Measurements from ENCODE around the gene DAZAP1. TPM values are rescaled to one million over a fixed set of nuclear protein-coding genes. Genes with fewer than 3 reads are reported as not detected.

Gene DAZAP1
- total RNA-seq, 5 donors from 2014 or later (not counting 1 experiment from before 2014, with no cell fraction given): 153 to 170 (median 161) TPM

GRCh38 chr19:1469255-1470054 lies 62.1 kb downstream of the DAZAP1 start:
- H3K27me3 Mint-ChIP-seq: peaks cover 0 to 11% of the 10 kb centered on the region in 2 donors
- Histone ChIP-seq H3K4me3 (ENCODE audit: control insufficient read depth in 1 of 2, extremely low read depth in 1 of 2, low read length in 1 of 2) (peak overlapping the region; percentile 53 to 72), H3K27ac (ENCODE audit: low read length) (no peak overlapping the region), H3K36me3 (ENCODE audit: control insufficient read depth in 2 of 2, extremely low read depth in 1 of 2, insufficient read depth in 1 of 2, low read length in 1 of 2) (peaks cover under 1 to 3% of the 10 kb centered on the region in 2 donors), H3K27me3 (replicated peaks in 1 of 2; ENCODE audit: control insufficient read depth in 2 of 2, extremely low read depth in 1 of 2, insufficient read depth in 2 of 2, low read length in 1 of 2) (peaks cover 0 to 75% of the 10 kb centered on the region in 2 experiments), H3K4me1 (ENCODE audit: control insufficient read depth in 1 of 2, extremely low read depth in 1 of 2, insufficient read depth in 2 of 2, low read length in 2 of 2) (peaks cover 11 to 69% of the 10 kb centered on the region in 2 experiments), H3K9me3 (no peaks in the 10 kb centered on the region)
- CTCF ChIA-PET: interaction anchor here in 1 of 2 donors (0.6 kb wide), 1 partner anchor 285 kb away, joined by 4 read pairs; no protein-coding TSS in a partner anchor
- POLR2A ChIA-PET: no interaction called here
- no peak overlapping the region for H3K27ac Mint-ChIP-seq
- DNase-seq (peak in 4 of 35 experiments; percentile 20 to 55 (median 37)), ATAC-seq (replicated peaks in 1 of 4) (peak; percentile 26 to 50 (median 46))
- no peaks in the 10 kb centered on the region for H3K9me3 Mint-ChIP-seq
- WGBS (ENCODE audit: insufficient coverage): 2% methylated on average over 117 of the region's 117 CpGs
- peak overlapping the region in 1 of 3 donors; percentile 78 for H3K4me3 Mint-ChIP-seq
- peaks cover 9 to 19% (median 12%) of the 10 kb centered on the region in 3 donors for H3K4me1 Mint-ChIP-seq
- H3K36me3 Mint-ChIP-seq: no peaks in the 10 kb centered on the region

DNA sequence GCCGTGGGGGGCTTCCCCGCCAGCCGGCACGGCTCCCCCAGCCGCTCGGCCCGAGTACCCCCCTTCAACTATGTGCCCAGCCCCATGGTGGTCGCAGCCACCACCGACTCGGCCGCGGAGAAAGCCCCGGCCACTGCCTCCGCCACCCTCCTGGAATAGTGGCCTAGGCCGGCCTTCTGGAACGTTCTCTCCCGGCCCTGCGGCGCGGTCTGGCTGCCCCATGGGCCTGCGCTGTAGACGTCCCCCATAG lies 62.6 kb downstream of the DAZAP1 start:
- DNase-seq (no peak), ATAC-seq (replicated peaks in 1 of 4) (no peak)
- CTCF ChIA-PET: no interaction called here
- H3K36me3 ChIP-seq (ENCODE audit: control insufficient read depth in 2 of 2, extremely low read depth in 1 of 2, insufficient read depth in 1 of 2, low read length in 1 of 2): peaks cover 3 to 5% of the 10 kb centered on the region in 2 donors
- H3K9me3 ChIP-seq: no peaks in the 10 kb centered on the region
- peaks cover 11 to 69% of the 10 kb centered on the region in 2 experiments for H3K4me1 ChIP-seq (ENCODE audit: control insufficient read depth in 1 of 2, extremely low read depth in 1 of 2, insufficient read depth in 2 of 2, low read length in 2 of 2)
- H3K27ac Mint-ChIP-seq: no peak overlapping the region
- peaks cover 0 to 9% of the 10 kb centered on the region in 2 donors for H3K27me3 Mint-ChIP-seq
- H3K27ac ChIP-seq (ENCODE audit: low read length): no peak overlapping the region
- peak overlapping the region; percentile 53 to 72 for H3K4me3 ChIP-seq (ENCODE audit: control insufficient read depth in 1 of 2, extremely low read depth in 1 of 2, low read length in 1 of 2)
- POLR2A ChIA-PET: no interaction called here
- H3K9me3 Mint-ChIP-seq: no peaks in the 10 kb centered on the region
- H3K4me3 Mint-ChIP-seq: peak overlapping the region; percentile 68 to 78 (median 71)
- peaks cover 11 to 19% (median 12%) of the 10 kb centered on the region in 3 donors for H3K4me1 Mint-ChIP-seq
- peaks cover 0 to 70% of the 10 kb centered on the region in 2 experiments for H3K27me3 ChIP-seq (replicated peaks in 1 of 2; ENCODE audit: control insufficient read depth in 2 of 2, extremely low read depth in 1 of 2, insufficient read depth in 2 of 2, low read length in 1 of 2)
- WGBS (ENCODE audit: insufficient coverage): 5% methylated on average over 17 of the region's 22 CpGs
- H3K36me3 Mint-ChIP-seq: no peaks in the 10 kb centered on the region

DNA sequence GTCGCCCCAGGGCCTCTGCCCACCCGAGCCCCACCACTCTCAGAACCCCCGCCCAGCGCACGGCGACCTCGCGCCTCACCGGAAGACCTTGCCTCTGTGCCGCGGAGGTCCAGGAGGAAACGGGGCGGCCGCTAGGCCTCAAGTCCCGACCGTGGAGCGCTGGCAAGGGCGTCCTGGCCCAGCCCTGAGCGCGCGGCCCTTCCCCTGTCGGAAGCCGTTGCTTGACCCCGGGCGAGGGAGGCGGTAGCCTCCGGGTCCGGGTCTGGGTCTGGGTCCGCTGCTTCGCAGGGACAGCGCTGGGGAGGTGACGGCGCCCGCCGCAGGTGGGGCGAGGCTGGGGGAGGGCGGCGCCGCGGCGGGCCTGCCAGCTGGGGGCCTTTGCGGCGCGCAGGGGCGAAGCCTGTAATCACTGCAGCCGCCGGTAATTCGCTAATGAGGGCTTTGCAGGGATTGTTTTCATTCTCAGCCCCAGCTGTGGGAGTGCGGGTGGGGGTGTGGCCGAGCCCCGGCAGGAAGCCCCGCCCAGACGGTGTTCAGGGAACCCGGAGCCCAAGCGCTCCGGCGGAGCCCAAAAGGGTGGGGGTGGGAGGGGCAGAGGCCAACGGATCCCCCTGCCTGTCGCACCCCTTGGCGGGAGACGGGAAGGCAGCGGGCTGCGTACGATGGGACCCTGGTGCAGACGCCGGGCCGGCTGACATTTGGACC lies 63.1 kb downstream of the DAZAP1 start:
- Mint-ChIP-seq H3K4me1 (peaks cover 11 to 19% (median 12%) of the 10 kb centered on the region in 3 donors), H3K27me3 (peaks cover 0 to 9% of the 10 kb centered on the region in 2 donors), H3K9me3 (no peaks in the 10 kb centered on the region), H3K36me3 (no peaks in the 10 kb centered on the region), H3K4me3 (peak overlapping the region; percentile 68 to 78 (median 71)), H3K27ac (no peak overlapping the region)
- DNase-seq (peak; percentile 30 to 80 (median 62)), ATAC-seq (replicated peaks in 1 of 4) (peak; percentile 70 to 76 (median 74))
- ChIA-PET CTCF (no interaction called here), POLR2A (no interaction called here)
- Histone ChIP-seq H3K27ac (ENCODE audit: low read length) (no peak overlapping the region), H3K4me3 (ENCODE audit: control insufficient read depth in 1 of 2, extremely low read depth in 1 of 2, low read length in 1 of 2) (peak overlapping the region; percentile 53 to 72), H3K27me3 (replicated peaks in 1 of 2; ENCODE audit: control insufficient read depth in 2 of 2, extremely low read depth in 1 of 2, insufficient read depth in 2 of 2, low read length in 1 of 2) (peaks cover 0 to 66% of the 10 kb centered on the region in 2 experiments), H3K4me1 (ENCODE audit: control insufficient read depth in 1 of 2, extremely low read depth in 1 of 2, insufficient read depth in 2 of 2, low read length in 2 of 2) (peaks cover 11 to 69% of the 10 kb centered on the region in 2 experiments), H3K9me3 (no peaks in the 10 kb centered on the region), H3K36me3 (ENCODE audit: control insufficient read depth in 2 of 2, extremely low read depth in 1 of 2, insufficient read depth in 1 of 2, low read length in 1 of 2) (peaks cover 3 to 5% of the 10 kb centered on the region in 2 donors)
- under 1% methylated on average over 64 of the region's 67 CpGs for WGBS (ENCODE audit: insufficient coverage)

- WGBS (ENCODE audit: insufficient coverage): 14% methylated on average over 20 of the region's 28 CpGs
- Histone ChIP-seq H3K36me3 (ENCODE audit: control insufficient read depth in 2 of 2, extremely low read depth in 1 of 2, insufficient read depth in 1 of 2, low read length in 1 of 2) (peaks cover 5 to 8% of the 10 kb centered on the region in 2 donors), H3K4me1 (ENCODE audit: control insufficient read depth in 1 of 2, extremely low read depth in 1 of 2, insufficient read depth in 2 of 2, low read length in 2 of 2) (peaks cover 11 to 68% of the 10 kb centered on the region in 2 experiments), H3K27ac (ENCODE audit: low read length) (no peak overlapping the region), H3K9me3 (no peaks in the 10 kb centered on the region), H3K27me3 (replicated peaks in 1 of 2; ENCODE audit: control insufficient read depth in 2 of 2, extremely low read depth in 1 of 2, insufficient read depth in 2 of 2, low read length in 1 of 2) (peaks cover 0 to 60% of the 10 kb centered on the region in 2 experiments), H3K4me3 (ENCODE audit: control insufficient read depth in 1 of 2, extremely low read depth in 1 of 2, low read length in 1 of 2) (peak overlapping the region; percentile 53 to 72)
- H3K4me1 Mint-ChIP-seq: peaks cover 11 to 19% (median 12%) of the 10 kb centered on the region in 3 donors
- POLR2A ChIA-PET: interaction anchor here in 1 of 2 donors (0.6 kb wide), 1 partner anchor 202 kb away, joined by 4 read pairs; the partner anchor contains the start of gene CIRBP
- H3K9me3 Mint-ChIP-seq: no peaks in the 10 kb centered on the region
- DNase-seq (peak in 1 of 35 experiments; percentile 44), ATAC-seq (replicated peaks in 1 of 4) (peak; percentile 21 to 30 (median 26))
- peak overlapping the region; percentile 64 to 78 (median 71) for H3K4me3 Mint-ChIP-seq
- CTCF ChIA-PET: no interaction called here
- no peaks in the 10 kb centered on the region for H3K36me3 Mint-ChIP-seq
- H3K27me3 Mint-ChIP-seq: peaks cover 0 to 7% of the 10 kb centered on the region in 2 donors
- no peak overlapping the region for H3K27ac Mint-ChIP-seq
Measured at GRCh38 chr19:1471010-1471514, 63.7 kb downstream of the DAZAP1 start.

DNA sequence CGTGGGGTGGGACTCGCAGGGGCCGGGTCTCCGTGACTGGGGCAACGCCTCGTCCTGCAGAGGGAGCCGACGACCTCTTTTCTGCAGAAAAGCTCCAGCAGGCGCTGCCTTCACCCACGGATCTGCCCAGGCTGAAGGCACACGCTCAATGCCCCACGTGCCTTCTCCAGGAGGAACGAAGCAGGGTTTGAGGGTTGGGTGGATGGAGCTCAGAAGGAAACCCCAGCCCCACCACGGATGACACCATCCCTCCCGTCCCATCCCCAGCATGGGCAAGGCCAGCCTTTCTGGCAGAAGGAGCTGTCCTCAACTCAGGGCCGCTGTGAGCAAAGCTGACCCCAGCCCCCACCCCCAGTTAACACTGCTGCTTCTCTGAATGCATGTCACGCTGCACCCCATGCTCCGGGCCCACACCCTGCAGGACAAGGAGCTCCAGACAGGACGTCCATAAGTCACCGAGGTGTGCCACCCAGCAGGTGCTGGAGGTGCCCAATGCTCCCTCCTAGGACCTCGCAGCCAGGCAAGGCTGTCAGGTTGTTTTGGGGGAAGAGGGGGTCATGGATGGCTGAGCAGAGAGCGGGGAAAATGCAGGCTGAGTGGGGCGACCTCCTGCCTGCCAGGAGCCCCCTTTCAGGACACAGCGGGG lies 64.3 kb downstream of the DAZAP1 start:
- Mint-ChIP-seq H3K9me3 (no peaks in the 10 kb centered on the region), H3K27me3 (peaks cover 0 to 7% of the 10 kb centered on the region in 2 donors), H3K36me3 (no peaks in the 10 kb centered on the region), H3K4me1 (peaks cover 12 to 22% (median 13%) of the 10 kb centered on the region in 3 donors), H3K4me3 (peak overlapping the region; percentile 64 to 78 (median 66)), H3K27ac (no peak overlapping the region)
- H3K36me3 ChIP-seq (ENCODE audit: control insufficient read depth in 2 of 2, extremely low read depth in 1 of 2, insufficient read depth in 1 of 2, low read length in 1 of 2): peaks cover 8 to 11% of the 10 kb centered on the region in 2 donors
- CTCF ChIA-PET: no interaction called here
- POLR2A ChIA-PET: interaction anchor here in 1 of 2 donors (0.6 kb wide), 1 partner anchor 203 kb away, joined by 4 read pairs; the partner anchor contains the start of gene CIRBP
- 41% methylated on average over 15 of the region's 24 CpGs for WGBS (ENCODE audit: insufficient coverage)
- no peak overlapping the region for H3K27ac ChIP-seq (ENCODE audit: low read length)
- H3K9me3 ChIP-seq: no peaks in the 10 kb centered on the region
- ATAC-seq (replicated peaks in 1 of 4): peak in 3 of 4 experiments; percentile 7 to 37 (median 11)
- H3K4me1 ChIP-seq (ENCODE audit: control insufficient read depth in 1 of 2, extremely low read depth in 1 of 2, insufficient read depth in 2 of 2, low read length in 2 of 2): peaks cover 11 to 66% of the 10 kb centered on the region in 2 experiments
- DNase-seq: peak in 4 of 35 experiments; percentile 29 to 47 (median 35)
- peak overlapping the region in 1 of 2 donors; percentile 72 for H3K4me3 ChIP-seq (ENCODE audit: control insufficient read depth in 1 of 2, extremely low read depth in 1 of 2, low read length in 1 of 2)
- peaks cover 0 to 55% of the 10 kb centered on the region in 2 experiments for H3K27me3 ChIP-seq (replicated peaks in 1 of 2; ENCODE audit: control insufficient read depth in 2 of 2, extremely low read depth in 1 of 2, insufficient read depth in 2 of 2, low read length in 1 of 2)

Data from T-cell (primary cell).